ENCODE data around the gene BMPER. TPM values are rescaled to one million over a fixed set of nuclear protein-coding genes. Genes with fewer than 3 reads are reported as not detected.

The BMPER gene
- total RNA-seq, 4 donors from 2014 or later: 3.1 to 6.1 (median 3.9) TPM

- TF ChIP-seq CTCF (IDR thresholded peaks at IDR 0.05; ENCODE audit: low read depth): no peak
Measured at GRCh38 chr7:34044306-34044643, 138.9 kb downstream of the BMPER start.

GRCh38 chr7:34044734-34045353 lies 139.5 kb downstream of the BMPER start:
- no peak for TF ChIP-seq CTCF (IDR thresholded peaks at IDR 0.05; ENCODE audit: low read depth)

GRCh38 chr7:34048445-34048844 lies 143.1 kb downstream of the BMPER start:
- no peak for TF ChIP-seq CTCF (IDR thresholded peaks at IDR 0.05; ENCODE audit: low read depth)

GRCh38 chr7:34054075-34054474 lies 148.7 kb downstream of the BMPER start:
- no peak for TF ChIP-seq CTCF (IDR thresholded peaks at IDR 0.05; ENCODE audit: low read depth)

GRCh38 chr7:34057136-34057535 lies 151.8 kb downstream of the BMPER start:
- TF ChIP-seq CTCF (IDR thresholded peaks at IDR 0.05; ENCODE audit: low read depth): no peak

GRCh38 chr7:34057956-34058355 lies 152.6 kb downstream of the BMPER start:
- no peak for TF ChIP-seq CTCF (IDR thresholded peaks at IDR 0.05; ENCODE audit: low read depth)

GRCh38 chr7:34058801-34059135 lies 153.4 kb downstream of the BMPER start:
- TF ChIP-seq CTCF (IDR thresholded peaks at IDR 0.05; ENCODE audit: low read depth): no peak

Measured in subcutaneous adipose tissue (tissue), 4 donors.